ENCODE measurements around the gene MYO7A.

The MYO7A gene

GRCh38 chr11:77236901-77237300 lies 108.9 kb downstream of the MYO7A start:
- TF ChIP-seq, protein P1, sequence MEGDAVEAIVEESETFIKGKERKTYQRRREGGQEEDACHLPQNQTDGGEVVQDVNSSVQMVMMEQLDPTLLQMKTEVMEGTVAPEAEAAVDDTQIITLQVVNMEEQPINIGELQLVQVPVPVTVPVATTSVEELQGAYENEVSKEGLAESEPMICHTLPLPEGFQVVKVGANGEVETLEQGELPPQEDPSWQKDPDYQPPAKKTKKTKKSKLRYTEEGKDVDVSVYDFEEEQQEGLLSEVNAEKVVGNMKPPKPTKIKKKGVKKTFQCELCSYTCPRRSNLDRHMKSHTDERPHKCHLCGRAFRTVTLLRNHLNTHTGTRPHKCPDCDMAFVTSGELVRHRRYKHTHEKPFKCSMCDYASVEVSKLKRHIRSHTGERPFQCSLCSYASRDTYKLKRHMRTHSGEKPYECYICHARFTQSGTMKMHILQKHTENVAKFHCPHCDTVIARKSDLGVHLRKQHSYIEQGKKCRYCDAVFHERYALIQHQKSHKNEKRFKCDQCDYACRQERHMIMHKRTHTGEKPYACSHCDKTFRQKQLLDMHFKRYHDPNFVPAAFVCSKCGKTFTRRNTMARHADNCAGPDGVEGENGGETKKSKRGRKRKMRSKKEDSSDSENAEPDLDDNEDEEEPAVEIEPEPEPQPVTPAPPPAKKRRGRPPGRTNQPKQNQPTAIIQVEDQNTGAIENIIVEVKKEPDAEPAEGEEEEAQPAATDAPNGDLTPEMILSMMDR (IDR thresholded peaks at IDR 0.05; ENCODE audit: low read depth, low read length) = no peak
- in situ Hi-C loops (cut with HindIII; ENCODE audit: low sequenced_read_pairs) = no loop called here
- H3K4me3 ChIP-seq (ENCODE audit: low read depth, low read length) = no peak overlapping the region
- DNase-seq (ENCODE audit: low read depth, low spot score) = no peak

DNA sequence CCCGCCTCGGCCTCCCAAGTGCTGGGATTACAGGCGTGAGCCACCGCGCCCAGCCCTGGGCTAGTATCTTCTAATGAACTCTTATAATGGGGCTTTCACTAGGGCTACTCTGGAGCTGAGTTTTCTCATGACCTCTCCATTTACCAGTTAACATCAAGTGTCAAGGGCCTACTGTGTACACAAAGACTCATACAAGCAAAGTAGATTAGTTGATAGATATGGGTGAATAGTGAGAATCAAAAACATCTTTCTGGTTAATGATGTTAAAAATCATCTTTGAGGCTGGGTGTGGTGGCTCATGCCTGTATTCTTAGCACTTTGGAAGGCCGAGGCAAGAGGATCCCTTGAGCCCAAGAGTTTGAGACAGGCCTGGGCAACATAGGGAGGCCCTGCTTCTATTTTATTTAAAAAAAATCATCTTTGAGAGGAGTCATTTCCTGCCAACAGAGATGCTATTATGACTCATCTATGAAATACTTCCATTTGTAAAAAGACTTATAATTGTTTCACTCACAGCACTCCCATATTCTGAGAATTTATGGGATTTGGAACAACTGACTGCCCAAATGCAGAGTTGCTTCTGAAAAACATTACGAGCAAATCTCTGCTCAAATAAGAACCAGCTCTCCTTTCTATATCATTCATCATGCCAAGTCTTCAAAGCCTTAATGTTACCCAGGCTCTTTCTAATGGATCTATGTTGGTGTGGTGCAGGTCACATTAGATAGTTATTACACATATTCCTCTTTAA lies 116.4 kb downstream of the MYO7A start:
- no peak overlapping the region for H3K4me3 ChIP-seq (ENCODE audit: low read depth, low read length)
- in situ Hi-C loops (cut with HindIII; ENCODE audit: low sequenced_read_pairs) = no loop called here
- TF ChIP-seq, protein P1 (IDR thresholded peaks at IDR 0.05; ENCODE audit: low read depth, low read length) = no peak
- DNase-seq (ENCODE audit: low read depth, low spot score) = peak; percentile 86

DNA sequence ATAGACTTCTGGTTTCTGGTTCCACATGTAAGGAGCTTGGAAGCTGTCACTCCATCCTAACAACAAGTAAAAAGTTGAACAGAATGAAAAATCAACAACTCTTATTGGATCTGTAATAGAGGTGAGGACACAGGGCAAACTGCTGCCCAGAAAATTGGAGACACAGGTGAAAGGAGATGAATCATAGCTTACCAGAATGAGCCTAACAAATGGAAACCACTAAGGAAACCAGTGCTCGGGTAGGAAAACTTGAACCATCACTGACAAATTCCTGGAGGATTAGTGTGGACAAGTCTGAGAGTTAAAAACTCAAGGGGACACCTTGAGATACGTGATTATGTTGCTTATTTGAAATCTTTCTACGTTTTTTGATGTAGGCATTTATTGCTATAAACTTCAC lies 121.4 kb downstream of the MYO7A start:
- in situ Hi-C loops (cut with HindIII; ENCODE audit: low sequenced_read_pairs) = no loop called here
- DNase-seq (ENCODE audit: low read depth, low spot score) = peak; percentile 60
- no peak overlapping the region for H3K4me3 ChIP-seq (ENCODE audit: low read depth, low read length)

GRCh38 chr11:77250881-77251640 lies 123.0 kb downstream of the MYO7A start:
- TF ChIP-seq, protein P1 (IDR thresholded peaks at IDR 0.05; ENCODE audit: low read depth, low read length) = no peak
- peak; percentile 63 for DNase-seq (ENCODE audit: low read depth, low spot score)
- in situ Hi-C loops (cut with HindIII; ENCODE audit: low sequenced_read_pairs) = no loop called here
- H3K4me3 ChIP-seq (ENCODE audit: low read depth, low read length) = no peak overlapping the region

More for the DNA sequence above, 121.4 kb downstream of the MYO7A start:
- TF ChIP-seq, protein P1 (IDR thresholded peaks at IDR 0.05; ENCODE audit: low read depth, low read length) = no peak

GRCh38 chr11:77252555-77253270 lies 124.7 kb downstream of the MYO7A start:
- in situ Hi-C loops (cut with HindIII; ENCODE audit: low sequenced_read_pairs) = no loop called here
- TF ChIP-seq, protein P1 (IDR thresholded peaks at IDR 0.05; ENCODE audit: low read depth, low read length) = no peak
- no peak overlapping the region for H3K4me3 ChIP-seq (ENCODE audit: low read depth, low read length)
- DNase-seq (ENCODE audit: low read depth, low spot score) = no peak

- no peak overlapping the region for H3K4me3 ChIP-seq (ENCODE audit: low read depth, low read length)
- in situ Hi-C loops (cut with HindIII; ENCODE audit: low sequenced_read_pairs) = no loop called here
- TF ChIP-seq, protein P1 (IDR thresholded peaks at IDR 0.05; ENCODE audit: low read depth, low read length) = no peak
- no peak for DNase-seq (ENCODE audit: low read depth, low spot score)
Observed at GRCh38 chr11:77253690-77254089, 125.6 kb downstream of the MYO7A start.
